H1 (cell line): ENCODE measurements around the gene ROR1. TPM values are rescaled to one million over a fixed set of nuclear protein-coding genes. Genes with fewer than 3 reads are reported as not detected.

Source experiments
- CTCF ChIA-PET: fragments of 300-600 bp; sonication (Branson Sonifier 250); formaldehyde crosslinking; loops from one replicate; lab custom pipeline; 2021; ENCODE audit not compliant: partially characterized antibody; lab: Charles Lee
- POLR2A ChIA-PET: fragments of 300-600 bp; sonication (Branson Sonifier 250); formaldehyde crosslinking; loops from one replicate; lab custom pipeline; 2021; ENCODE audit warnings: inconsistent platforms; ENCODE audit not compliant: partially characterized antibody; lab: Charles Lee
- DNase-seq, 2 experiments: peaks; one replicate each; pipeline versions ENCODE4 v3.0.0 to v3.0.0-alpha.2; 2010 to 2022; ENCODE audit warnings: low spot score in 2 of 2, low read depth in 1 of 2, mixed read lengths in 1 of 2
- FAIRE-seq: peaks from 2 replicates; lab custom pipeline; 2011; peaks lifted over from hg19 to GRCh38; lab: Jason Lieb, UNC
- H2AFZ ChIP-seq: 2 replicates; pipeline ENCODE4 v1.8.1; 2012; ENCODE audit warnings: low read length, inconsistent platforms
- H2AK5ac ChIP-seq: 2 replicates; pipeline ENCODE4 v1.6.1; 2013; ENCODE audit warnings: low read depth, low read length
- H2BK120ac ChIP-seq: replicated peaks from 2 replicates; pipeline ENCODE3; 2013; ENCODE audit warnings: low read depth, low read length, inconsistent platforms
- H2BK12ac ChIP-seq: 2 replicates; pipeline ENCODE4 v1.6.1; 2013; ENCODE audit warnings: low read depth, low read length
- H2BK15ac ChIP-seq: 2 replicates; pipeline ENCODE4 v1.6.1; 2013; ENCODE audit warnings: low read length
- H2BK20ac ChIP-seq: 2 replicates; pipeline ENCODE4 v1.6.1; 2013; ENCODE audit warnings: low read length
- H2BK5ac ChIP-seq: 2 replicates; pipeline ENCODE4 v1.6.1; 2013; ENCODE audit warnings: low read depth, low read length
- H3K14ac ChIP-seq: 2 replicates; pipeline ENCODE4 v1.6.1; 2013; ENCODE audit warnings: inconsistent platforms; ENCODE audit not compliant: insufficient read length
- H3K18ac ChIP-seq: 2 replicates; pipeline ENCODE4 v1.6.1; 2013; ENCODE audit warnings: low read length; ENCODE audit errors: extremely low read depth
- H3K23ac ChIP-seq: 2 replicates; pipeline ENCODE4 v1.6.1; 2013; ENCODE audit warnings: inconsistent platforms; ENCODE audit not compliant: insufficient read length
- H3K23me2 ChIP-seq: 2 replicates; pipeline ENCODE4 v1.6.1; 2013; ENCODE audit warnings: low read depth, low read length
- H3K27ac ChIP-seq: 2 replicates; pipeline ENCODE4 v1.6.1; 2011; ENCODE audit warnings: low read depth, low read length, inconsistent platforms
- H3K27me3 ChIP-seq, 4 experiments: replicated peaks in 1 of 4; 1 replicate in 1 of 4; 2 replicates in 3 of 4; pipeline versions ENCODE4 v1.6.1 to v1.8.1; 2011 to 2013; ENCODE audit warnings: low read length in 3 of 4, mild to moderate bottlenecking in 3 of 4, inconsistent platforms in 2 of 4, mixed read lengths in 2 of 4, moderate library complexity in 1 of 4; ENCODE audit not compliant: control insufficient read depth in 3 of 4, insufficient read depth in 3 of 4; ENCODE audit errors: extremely low read depth in 1 of 4
- H3K36me3 ChIP-seq, 4 experiments: 2 replicates each; pipeline versions ENCODE4 v1.6.1 to v1.8.1; 2011 to 2013; ENCODE audit warnings: mild to moderate bottlenecking in 4 of 4, low read length in 3 of 4, moderate library complexity in 2 of 4, control low read depth in 1 of 4, inconsistent platforms in 1 of 4; ENCODE audit not compliant: insufficient read depth in 4 of 4, control insufficient read depth in 2 of 4
- H3K4ac ChIP-seq: replicated peaks from 2 replicates; pipeline ENCODE3; 2013; ENCODE audit warnings: low read length, low read depth, mixed read lengths, inconsistent platforms; ENCODE audit not compliant: insufficient read length
- H3K4me1 ChIP-seq, 4 experiments: replicated peaks in 1 of 4; 1 replicate in 1 of 4; 2 replicates in 3 of 4; pipeline versions ENCODE4 v1.6.1 to v1.8.1; 2011 to 2013; ENCODE audit warnings: low read length in 3 of 4, inconsistent platforms in 2 of 4, mixed read lengths in 1 of 4; ENCODE audit not compliant: insufficient read depth in 4 of 4, control insufficient read depth in 3 of 4
- H3K4me2 ChIP-seq, 2 experiments: 2 replicates each; pipeline versions ENCODE4 v1.6.1 to v1.8.1; 2011 to 2013; ENCODE audit warnings: low read depth in 2 of 2, low read length in 2 of 2, control low read depth in 1 of 2, inconsistent platforms in 1 of 2, mild to moderate bottlenecking in 1 of 2; ENCODE audit not compliant: insufficient read depth in 1 of 2
- H3K4me3 ChIP-seq, 4 experiments: fragments of 200-600, 300-600 bp in 1 of 4; sonication (generic), shearing (Covaris generic), sonication (Bioruptor Twin) in 1 of 4; 2 replicates each; pipeline versions ENCODE4 v1.5.1 to v1.8.1; 2011 to 2016; ENCODE audit warnings: low read length in 4 of 4, low read depth in 3 of 4, control low read depth in 2 of 4, inconsistent platforms in 2 of 4, mild to moderate bottlenecking in 2 of 4, mixed read lengths in 1 of 4, moderate library complexity in 1 of 4; ENCODE audit not compliant: insufficient read depth in 2 of 4; ENCODE audit errors: extremely low read depth in 1 of 4
- H3K56ac ChIP-seq: replicated peaks from 2 replicates; pipeline ENCODE3; 2013; ENCODE audit warnings: low read depth, mild to moderate bottlenecking, mixed read lengths, low read length, inconsistent platforms; ENCODE audit not compliant: insufficient read length
- H3K79me1 ChIP-seq: 2 replicates; pipeline ENCODE4 v1.6.1; 2013; ENCODE audit warnings: low read depth, low read length, control low read depth
- H3K79me2 ChIP-seq, 2 experiments: 2 replicates each; pipeline versions ENCODE4 v1.6.1 to v1.8.1; 2012 to 2013; ENCODE audit warnings: low read length in 2 of 2, mild to moderate bottlenecking in 2 of 2, inconsistent platforms in 1 of 2; ENCODE audit not compliant: insufficient read depth in 2 of 2, control insufficient read depth in 1 of 2
- H3K9ac ChIP-seq, 4 experiments: replicated peaks in 1 of 4; 1 replicate in 1 of 4; 2 replicates in 3 of 4; pipeline versions ENCODE4 v1.6.1 to v1.8.1; 2011 to 2013; ENCODE audit warnings: low read depth in 3 of 4, low read length in 3 of 4, control low read depth in 2 of 4, mild to moderate bottlenecking in 2 of 4, moderate library complexity in 2 of 4, inconsistent platforms in 1 of 4; ENCODE audit errors: extremely low read depth in 1 of 4
- H3K9me3 ChIP-seq, 2 experiments: 2 replicates each; pipeline versions ENCODE4 v1.6.1 to v1.8.1; 2012 to 2013; ENCODE audit warnings: mild to moderate bottlenecking in 2 of 2, moderate library complexity in 2 of 2, control low read depth in 1 of 2, inconsistent platforms in 1 of 2, low read depth in 1 of 2, low read length in 1 of 2, mixed read lengths in 1 of 2; ENCODE audit not compliant: insufficient read depth in 2 of 2
- H4K20me1 ChIP-seq, 2 experiments: replicated peaks in 1 of 2; 2 replicates each; pipeline versions ENCODE3 to v1.8.1; 2011 to 2013; ENCODE audit warnings: inconsistent platforms in 2 of 2, low read length in 2 of 2, mild to moderate bottlenecking in 1 of 2; ENCODE audit not compliant: insufficient read depth in 2 of 2, control insufficient read depth in 1 of 2
- H4K5ac ChIP-seq: 2 replicates; pipeline ENCODE4 v1.6.1; 2013; ENCODE audit warnings: low read length, low read depth, mixed read lengths, inconsistent platforms; ENCODE audit not compliant: insufficient read length
- H4K8ac ChIP-seq: 2 replicates; pipeline ENCODE4 v1.8.0; 2013; ENCODE audit warnings: mild to moderate bottlenecking, moderate library complexity, low read length, inconsistent platforms; ENCODE audit not compliant: insufficient read depth; ENCODE audit errors: extremely low read depth
- H4K91ac ChIP-seq: replicated peaks from 2 replicates; pipeline ENCODE3; 2013; ENCODE audit warnings: low read length, mixed read lengths, inconsistent platforms; ENCODE audit not compliant: insufficient read length
- CTCF ChIP-seq, 3 experiments: IDR thresholded peaks; 1 replicate in 2 of 3; 2 replicates in 1 of 3; pipeline versions ENCODE4 v1.5.1 to v1.6.1; 2011; ENCODE audit warnings: low read length in 3 of 3, mild to moderate bottlenecking in 3 of 3, inconsistent platforms in 2 of 3, low read depth in 1 of 3, moderate library complexity in 1 of 3; ENCODE audit not compliant: insufficient read depth in 1 of 3; ENCODE audit errors: control extremely low read depth in 1 of 3
- HDAC2 ChIP-seq, 2 experiments: fragments of 300-600 bp in 1 of 2; sonication (generic) in 1 of 2; IDR thresholded peaks; 2 replicates each; pipeline ENCODE4 v1.6.1; 2011 to 2012; ENCODE audit warnings: low read depth in 2 of 2, low read length in 2 of 2, mild to moderate bottlenecking in 2 of 2, moderate library complexity in 2 of 2, borderline replicate concordance in 1 of 2, inconsistent platforms in 1 of 2
- RAD21 ChIP-seq, 2 experiments: IDR thresholded peaks in 1 of 2; conservative IDR thresholded peaks in 1 of 2; 2 replicates each; pipeline ENCODE4 v1.6.1; 2011; ENCODE audit warnings: low read depth in 2 of 2, low read length in 2 of 2, improper control_type of control experiment in 1 of 2, inconsistent platforms in 1 of 2, mild to moderate bottlenecking in 1 of 2, moderate library complexity in 1 of 2
- SAP30 ChIP-seq: fragments of 300-600 bp; sonication (generic); IDR thresholded peaks from 2 replicates; pipeline ENCODE4 v1.7.1; 2012; ENCODE audit warnings: low read length, moderate library complexity, mild to moderate bottlenecking, inconsistent platforms; ENCODE audit not compliant: insufficient read depth, insufficient replicate concordance
- SP1 ChIP-seq: IDR thresholded peaks from 2 replicates; pipeline ENCODE4 v1.6.1; 2011; ENCODE audit warnings: low read depth, low read length
- WGBS, 2 experiments: shearing (Covaris generic) in 1 of 2; methylation state at CpG; one replicate each; pipeline versions ENCODE4 v1.1.6 to v1.1.7; 2013 to 2015; ENCODE audit warnings: low lambda C conversion rate in 2 of 2, mixed read lengths in 2 of 2, inconsistent platforms in 1 of 2, low coverage in 1 of 2, missing lambda C conversion rate in 1 of 2; ENCODE audit not compliant: insufficient replicate concordance in 2 of 2, insufficient coverage in 1 of 2, insufficient read length in 1 of 2; ENCODE audit errors: extremely low coverage in 1 of 2, missing lambda C conversion rate in 1 of 2; 5-methylcytosine and 5-hydroxymethylcytosine counted together
- polyA plus RNA-seq, 7 experiments: library from polyadenylated mRNA; depleted of rRNA in 3 of 7; stranded (reverse) in 5 of 7; unstranded in 2 of 7; fragments of >200 nt in 5 of 7; fragments of 200-250 nt in 2 of 7; gene quantifications; 1 replicate in 5 of 7; 2 replicates in 1 of 7; 4 replicates in 1 of 7; pipeline versions ENCODE4 v1.2.1 to v1.2.3, GENCODE V29; 2011 to 2013; ENCODE audit warnings: missing spikeins in 2 of 7, mixed read lengths in 2 of 7
- total RNA-seq: library from RNA; stranded (reverse); fragmentation: NEBNext Ultra II Directional; extraction: Animal tissue kit (Norgen Biotek cat#: 25700); gene quantifications from 2 replicates; pipeline ENCODE4 v1.2.1, GENCODE V29; 2021

ROR1 gene
- total and polyA plus RNA-seq, 2 of the 8 experiments (the other 6 are each of a cell fraction or from before 2014, with no cell fraction given), result 33.6 to 73.6 TPM

DNA sequence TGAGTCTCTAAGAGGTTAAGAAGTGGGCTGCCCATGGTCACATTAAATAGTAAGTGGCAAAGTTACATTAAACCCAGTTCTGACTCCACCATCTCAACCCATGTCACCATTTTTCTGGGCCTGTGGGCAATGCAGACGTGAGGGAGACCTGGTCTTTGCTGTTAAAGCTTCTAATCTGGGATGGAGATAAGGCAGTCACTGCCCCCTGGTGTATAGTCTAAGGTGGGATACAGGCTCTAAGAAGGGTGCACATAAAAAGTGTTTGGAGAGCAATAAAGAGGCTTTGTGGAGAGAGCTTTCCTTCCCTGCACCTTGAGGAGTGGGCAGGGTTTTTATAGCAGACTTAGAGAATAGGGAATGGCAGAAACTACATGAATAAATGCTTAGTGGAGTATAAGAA lies 141.3 kb downstream of the ROR1 start:
- Histone ChIP-seq H3K23ac (no peak overlapping the region), H3K36me3 (no peaks in the 10 kb centered on the region), H3K9me3 (no peaks in the 10 kb centered on the region), H3K79me1 (peaks cover 15% of the 10 kb centered on the region; the same call in 1 of the 2 replicates), H2BK120ac (no peak overlapping the region), H3K4me1 (peaks cover 8 to 38% (median 27%) of the 10 kb centered on the region in 4 experiments; a peak in 6 of 7 replicates), H2BK12ac (no peak overlapping the region), H4K20me1 (peaks cover 4 to 7% of the 10 kb centered on the region in 2 experiments), H2AK5ac (no peak overlapping the region), H4K5ac (no peak overlapping the region), H4K91ac (no peak overlapping the region), H2BK15ac (no peak overlapping the region), H2BK20ac (no peak overlapping the region), H2AFZ (no peak overlapping the region), H2BK5ac (no peak overlapping the region), H3K4ac (no peak overlapping the region), H3K4me3 (no peak overlapping the region), H3K79me2 (peaks cover 8 to 99% of the 10 kb centered on the region in 2 experiments; a peak in 3 of 4 replicates), H3K14ac (no peak overlapping the region), H3K56ac (no peak overlapping the region), H4K8ac (no peak overlapping the region), H3K4me2 (no peak overlapping the region), H3K23me2 (no peaks in the 10 kb centered on the region), H3K18ac (no peak overlapping the region), H3K27me3 (no peaks in the 10 kb centered on the region), H3K9ac (no peak overlapping the region), H3K27ac (no peak overlapping the region)
- POLR2A ChIA-PET, result interaction anchor here (2.3 kb wide), 1 partner anchor 141 kb away, joined by 13 read pairs; the partner anchor contains the start of gene ROR1
- no peak for DNase-seq
- CTCF ChIA-PET, result interaction anchor here (0.6 to 5.9 kb wide), 39 partner anchors 7 to 782 kb away, joined by 3 to 52 read pairs (median 5); partner anchors contain the start of gene ROR1
- whole genome bisulfite sequencing, 2 experiments, result 56% methylated on average over 1 of the region's 1 CpG; no CpG with 5 or more reads in 1 of the 2 experiments
- no peak for TF ChIP-seq SAP30
- TF ChIP-seq HDAC2 (IDR thresholded peaks at IDR 0.05; ENCODE audit: borderline replicate concordance in 1 of 2, low read depth in 2 of 2, low read length in 2 of 2), result no peak
- TF ChIP-seq RAD21 (IDR thresholded peaks at IDR 0.05 in 1 of 2, conservative IDR thresholded peaks at IDR 0.05 in 1 of 2; ENCODE audit: low read depth in 2 of 2, low read length in 2 of 2), result peak; percentile 68 to 80
- peak in 2 of 3 experiments; percentile 53 to 55; a peak in 3 of 4 replicates for TF ChIP-seq CTCF (IDR thresholded peaks at IDR 0.05; ENCODE audit: control extremely low read depth in 1 of 3, insufficient read depth in 1 of 3, low read depth in 1 of 3, low read length in 3 of 3)
- no peak for TF ChIP-seq SP1
- FAIRE-seq, result peak; percentile 75
